Fibroblast of skin of scalp (primary cell): ENCODE data around the gene NAB2.

Experiments used
- DNase-seq: peaks from one replicate; pipeline ENCODE4 v3.0.0-alpha.2; 2013

The NAB2 gene

GRCh38 chr12:57094208-57095160 is 5.6 kb downstream of the NAB2 start:
- DNase-seq = no peak

GRCh38 chr12:57095440-57095839 is 6.5 kb downstream of the NAB2 start:
- DNase-seq = no peak

GRCh38 chr12:57096099-57096572 is 7.2 kb downstream of the NAB2 start:
- no peak for DNase-seq

- no peak for DNase-seq
Measured at GRCh38 chr12:57096748-57097553, 8.0 kb downstream of the NAB2 start.

GRCh38 chr12:57097554-57097835 is 8.6 kb downstream of the NAB2 start:
- no peak for DNase-seq

GRCh38 chr12:57098546-57098945 is 9.6 kb downstream of the NAB2 start:
- no peak for DNase-seq

GRCh38 chr12:57099047-57099714 is 10.3 kb downstream of the NAB2 start:
- no peak for DNase-seq

GRCh38 chr12:57099766-57100165 is 10.9 kb downstream of the NAB2 start:
- no peak for DNase-seq

- DNase-seq = no peak
Measured at GRCh38 chr12:57101892-57102695, 13.2 kb downstream of the NAB2 start.

GRCh38 chr12:57103856-57104255 is 14.9 kb downstream of the NAB2 start:
- DNase-seq = no peak

- no peak for DNase-seq
Measured at GRCh38 chr12:57104292-57104910, 15.5 kb downstream of the NAB2 start.

- no peak for DNase-seq
Measured at GRCh38 chr12:57105011-57105753, 16.3 kb downstream of the NAB2 start.

- no peak for DNase-seq
Measured at GRCh38 chr12:57106021-57106708, 17.3 kb downstream of the NAB2 start.

GRCh38 chr12:57107456-57108155 is 18.7 kb downstream of the NAB2 start:
- no peak for DNase-seq

GRCh38 chr12:57109207-57110103 is 20.5 kb downstream of the NAB2 start:
- no peak for DNase-seq

- DNase-seq = peak; percentile 55
Measured at GRCh38 chr12:57110104-57111030, 21.5 kb downstream of the NAB2 start.

- peak; percentile 89 for DNase-seq
Measured at GRCh38 chr12:57111031-57111734, 22.3 kb downstream of the NAB2 start, which contains the start of gene STAT6. Gene STAT6, minus strand, starts transcription at chr12:57111362. Its CDS starts 3,084 bp downstream, at chr12:57108278.
